ENCODE data around the gene FUS. TPM values are rescaled to one million over a fixed set of nuclear protein-coding genes. Genes with fewer than 3 reads are reported as not detected.

FUS gene
- total and polyA plus RNA-seq, 9 of the 15 experiments (the other 6 are each of a cell fraction or from before 2014, with no cell fraction given): 43.9 to 575 (median 87.2) TPM

DNA sequence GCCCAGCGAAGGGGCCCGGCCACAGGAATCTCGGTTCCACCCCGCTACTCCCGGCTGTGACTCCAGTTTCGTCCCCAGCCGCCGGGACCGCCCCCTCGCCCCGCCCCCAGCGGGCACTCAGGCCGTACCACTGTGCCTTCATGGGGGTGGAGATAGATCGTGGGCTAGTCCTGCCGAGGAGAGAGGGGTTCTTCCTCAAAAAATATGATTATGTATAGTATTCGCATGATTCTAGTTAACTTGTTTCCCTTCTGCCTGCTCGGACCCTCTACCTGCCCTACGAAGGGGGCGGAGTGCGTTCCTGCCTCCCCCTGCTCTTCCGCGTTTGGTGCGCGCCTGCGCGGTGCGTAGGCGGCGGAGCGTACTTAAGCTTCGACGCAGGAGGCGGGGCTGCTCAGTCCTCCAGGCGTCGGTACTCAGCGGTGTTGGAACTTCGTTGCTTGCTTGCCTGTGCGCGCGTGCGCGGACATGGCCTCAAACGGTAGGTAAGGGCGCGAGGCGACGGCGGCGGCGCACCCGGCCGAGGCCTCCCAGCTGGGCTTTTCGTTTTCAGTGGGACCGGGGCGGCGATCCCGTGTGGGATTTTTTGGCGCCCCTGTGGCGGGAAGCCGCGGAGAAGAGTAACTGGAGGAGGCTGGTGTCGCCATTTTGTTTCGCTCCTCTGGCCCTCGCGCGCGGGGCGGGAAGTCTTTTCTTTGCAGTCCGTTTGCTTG is at the start of gene FUS (continued):
- TF ChIP-seq TCF3 (CRISPR knock-in tag; IDR thresholded peaks at IDR 0.05) (no peak), STAT5A (IDR thresholded peaks at IDR 0.05; ENCODE audit: borderline replicate concordance, low read length) (peak; percentile 36; the same call in 1 of the 2 replicates), ZFX (CRISPR knock-in tag; IDR thresholded peaks at IDR 0.05) (peak; percentile 85), HIVEP1 (CRISPR knock-in tag; IDR thresholded peaks at IDR 0.05) (no peak), MCM5 (IDR thresholded peaks at IDR 0.05; ENCODE audit: low read depth) (no peak), PTTG1 (tag; IDR thresholded peaks at IDR 0.05; ENCODE audit: low read depth) (no peak), ZNF197 (CRISPR knock-in tag; IDR thresholded peaks at IDR 0.05; ENCODE audit: low read depth) (no peak), BCOR (IDR thresholded peaks at IDR 0.05) (no peak; the same call in 1 of the 2 replicates), LCOR (CRISPR knock-in tag; IDR thresholded peaks at IDR 0.05) (no peak; the same call in 1 of the 2 replicates)
- TF ChIP-seq, protein P1, sequence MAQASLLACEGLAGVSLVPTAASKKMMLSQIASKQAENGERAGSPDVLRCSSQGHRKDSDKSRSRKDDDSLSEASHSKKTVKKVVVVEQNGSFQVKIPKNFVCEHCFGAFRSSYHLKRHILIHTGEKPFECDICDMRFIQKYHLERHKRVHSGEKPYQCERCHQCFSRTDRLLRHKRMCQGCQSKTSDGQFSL (CRISPR knock-in tag; IDR thresholded peaks at IDR 0.05): peak; percentile 39; the same call in 1 of the 2 replicates
- TF ChIP-seq, protein P1 (tag; IDR thresholded peaks at IDR 0.05): no peak
- TF ChIP-seq, protein P2, sequence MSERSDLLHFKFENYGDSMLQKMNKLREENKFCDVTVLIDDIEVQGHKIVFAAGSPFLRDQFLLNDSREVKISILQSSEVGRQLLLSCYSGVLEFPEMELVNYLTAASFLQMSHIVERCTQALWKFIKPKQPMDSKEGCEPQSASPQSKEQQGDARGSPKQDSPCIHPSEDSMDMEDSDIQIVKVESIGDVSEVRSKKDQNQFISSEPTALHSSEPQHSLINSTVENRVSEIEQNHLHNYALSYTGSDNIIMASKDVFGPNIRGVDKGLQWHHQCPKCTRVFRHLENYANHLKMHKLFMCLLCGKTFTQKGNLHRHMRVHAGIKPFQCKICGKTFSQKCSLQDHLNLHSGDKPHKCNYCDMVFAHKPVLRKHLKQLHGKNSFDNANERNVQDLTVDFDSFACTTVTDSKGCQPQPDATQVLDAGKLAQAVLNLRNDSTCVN (CRISPR knock-in tag; IDR thresholded peaks at IDR 0.05): no peak; the same call in none of the 2 replicates
- TF ChIP-seq, protein P3, sequence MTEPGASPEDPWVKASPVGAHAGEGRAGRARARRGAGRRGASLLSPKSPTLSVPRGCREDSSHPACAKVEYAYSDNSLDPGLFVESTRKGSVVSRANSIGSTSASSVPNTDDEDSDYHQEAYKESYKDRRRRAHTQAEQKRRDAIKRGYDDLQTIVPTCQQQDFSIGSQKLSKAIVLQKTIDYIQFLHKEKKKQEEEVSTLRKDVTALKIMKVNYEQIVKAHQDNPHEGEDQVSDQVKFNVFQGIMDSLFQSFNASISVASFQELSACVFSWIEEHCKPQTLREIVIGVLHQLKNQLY (CRISPR knock-in tag; conservative IDR thresholded peaks at IDR 0.05): peak; percentile 68 to 71; a peak in 1 of 4 replicates
- TF ChIP-seq, protein P4, sequence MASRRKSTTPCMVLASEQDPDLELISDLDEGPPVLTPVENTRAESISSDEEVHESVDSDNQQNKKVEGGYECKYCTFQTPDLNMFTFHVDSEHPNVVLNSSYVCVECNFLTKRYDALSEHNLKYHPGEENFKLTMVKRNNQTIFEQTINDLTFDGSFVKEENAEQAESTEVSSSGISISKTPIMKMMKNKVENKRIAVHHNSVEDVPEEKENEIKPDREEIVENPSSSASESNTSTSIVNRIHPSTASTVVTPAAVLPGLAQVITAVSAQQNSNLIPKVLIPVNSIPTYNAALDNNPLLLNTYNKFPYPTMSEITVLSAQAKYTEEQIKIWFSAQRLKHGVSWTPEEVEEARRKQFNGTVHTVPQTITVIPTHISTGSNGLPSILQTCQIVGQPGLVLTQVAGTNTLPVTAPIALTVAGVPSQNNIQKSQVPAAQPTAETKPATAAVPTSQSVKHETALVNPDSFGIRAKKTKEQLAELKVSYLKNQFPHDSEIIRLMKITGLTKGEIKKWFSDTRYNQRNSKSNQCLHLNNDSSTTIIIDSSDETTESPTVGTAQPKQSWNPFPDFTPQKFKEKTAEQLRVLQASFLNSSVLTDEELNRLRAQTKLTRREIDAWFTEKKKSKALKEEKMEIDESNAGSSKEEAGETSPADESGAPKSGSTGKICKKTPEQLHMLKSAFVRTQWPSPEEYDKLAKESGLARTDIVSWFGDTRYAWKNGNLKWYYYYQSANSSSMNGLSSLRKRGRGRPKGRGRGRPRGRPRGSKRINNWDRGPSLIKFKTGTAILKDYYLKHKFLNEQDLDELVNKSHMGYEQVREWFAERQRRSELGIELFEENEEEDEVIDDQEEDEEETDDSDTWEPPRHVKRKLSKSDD (conservative IDR thresholded peaks at IDR 0.05; ENCODE audit: low read length): no peak
- TF ChIP-seq, protein P5, sequence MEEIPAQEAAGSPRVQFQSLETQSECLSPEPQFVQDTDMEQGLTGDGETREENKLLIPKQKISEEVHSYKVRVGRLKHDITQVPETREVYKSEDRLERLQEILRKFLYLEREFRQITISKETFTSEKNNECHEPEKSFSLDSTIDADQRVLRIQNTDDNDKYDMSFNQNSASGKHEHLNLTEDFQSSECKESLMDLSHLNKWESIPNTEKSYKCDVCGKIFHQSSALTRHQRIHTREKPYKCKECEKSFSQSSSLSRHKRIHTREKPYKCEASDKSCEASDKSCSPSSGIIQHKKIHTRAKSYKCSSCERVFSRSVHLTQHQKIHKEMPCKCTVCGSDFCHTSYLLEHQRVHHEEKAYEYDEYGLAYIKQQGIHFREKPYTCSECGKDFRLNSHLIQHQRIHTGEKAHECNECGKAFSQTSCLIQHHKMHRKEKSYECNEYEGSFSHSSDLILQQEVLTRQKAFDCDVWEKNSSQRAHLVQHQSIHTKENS (CRISPR knock-in tag; IDR thresholded peaks at IDR 0.05): no peak
- TF ChIP-seq, protein P6, sequence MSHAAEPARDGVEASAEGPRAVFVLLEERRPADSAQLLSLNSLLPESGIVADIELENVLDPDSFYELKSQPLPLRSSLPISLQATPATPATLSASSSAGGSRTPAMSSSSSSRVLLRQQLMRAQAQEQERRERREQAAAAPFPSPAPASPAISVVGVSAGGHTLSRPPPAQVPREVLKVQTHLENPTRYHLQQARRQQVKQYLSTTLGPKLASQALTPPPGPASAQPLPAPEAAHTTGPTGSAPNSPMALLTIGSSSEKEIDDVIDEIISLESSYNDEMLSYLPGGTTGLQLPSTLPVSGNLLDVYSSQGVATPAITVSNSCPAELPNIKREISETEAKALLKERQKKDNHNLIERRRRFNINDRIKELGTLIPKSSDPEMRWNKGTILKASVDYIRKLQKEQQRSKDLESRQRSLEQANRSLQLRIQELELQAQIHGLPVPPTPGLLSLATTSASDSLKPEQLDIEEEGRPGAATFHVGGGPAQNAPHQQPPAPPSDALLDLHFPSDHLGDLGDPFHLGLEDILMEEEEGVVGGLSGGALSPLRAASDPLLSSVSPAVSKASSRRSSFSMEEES (CRISPR knock-in tag; IDR thresholded peaks at IDR 0.05): peak; percentile 3; the same call in 1 of the 2 replicates
- TF ChIP-seq, protein P7, sequence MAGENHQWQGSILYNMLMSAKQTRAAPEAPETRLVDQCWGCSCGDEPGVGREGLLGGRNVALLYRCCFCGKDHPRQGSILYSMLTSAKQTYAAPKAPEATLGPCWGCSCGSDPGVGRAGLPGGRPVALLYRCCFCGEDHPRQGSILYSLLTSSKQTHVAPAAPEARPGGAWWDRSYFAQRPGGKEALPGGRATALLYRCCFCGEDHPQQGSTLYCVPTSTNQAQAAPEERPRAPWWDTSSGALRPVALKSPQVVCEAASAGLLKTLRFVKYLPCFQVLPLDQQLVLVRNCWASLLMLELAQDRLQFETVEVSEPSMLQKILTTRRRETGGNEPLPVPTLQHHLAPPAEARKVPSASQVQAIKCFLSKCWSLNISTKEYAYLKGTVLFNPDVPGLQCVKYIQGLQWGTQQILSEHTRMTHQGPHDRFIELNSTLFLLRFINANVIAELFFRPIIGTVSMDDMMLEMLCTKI (IDR thresholded peaks at IDR 0.05; ENCODE audit: partially characterized antibody): no peak
